Psoas muscle (tissue), 8 donors: ENCODE data around the gene TIMP2. TPM values are rescaled to one million over a fixed set of nuclear protein-coding genes. Genes with fewer than 3 reads are reported as not detected.

Source experiments
- ATAC-seq, 4 donors: fragments of 200-7000 bp; cut with Tn5 transposase; one replicate each; pipeline ENCODE4 v1.9.1; 2020; ENCODE audit warnings: moderate library complexity in 3 of 4, mild to moderate bottlenecking in 2 of 4
- DNase-seq, 2 donors: peaks; one replicate each; pipeline ENCODE4 v3.0.0-alpha.2; 2020
- H3K27ac ChIP-seq: fragments of 200-600 bp; one replicate; pipeline ENCODE4 v1.8.0; 2022
- H3K27me3 ChIP-seq, 3 donors: fragments of 200-600 bp in 1 of 3; one replicate each; pipeline versions ENCODE4 v1.6.1 to v1.8.0; 2013 to 2022; ENCODE audit warnings: low read length in 2 of 3, mild to moderate bottlenecking in 2 of 3, moderate library complexity in 1 of 3; ENCODE audit not compliant: insufficient read depth in 3 of 3
- H3K36me3 ChIP-seq, 2 donors: fragments of 200-600 bp in 1 of 2; one replicate each; pipeline versions ENCODE4 v1.6.1 to v1.8.0; 2013 to 2022; ENCODE audit warnings: low read depth in 1 of 2, mild to moderate bottlenecking in 1 of 2, moderate library complexity in 1 of 2; ENCODE audit not compliant: insufficient read depth in 1 of 2
- H3K4me1 ChIP-seq: fragments of 200-600 bp; one replicate; pipeline ENCODE4 v1.8.0; 2022
- H3K4me3 ChIP-seq: fragments of 200-600 bp; one replicate; pipeline ENCODE4 v1.8.0; 2022; ENCODE audit warnings: mild to moderate bottlenecking
- H3K9me3 ChIP-seq: fragments of 200-600 bp; one replicate; pipeline ENCODE4 v1.8.0; 2022
- CTCF ChIP-seq: fragments of 200-600 bp; IDR thresholded peaks from one replicate; pipeline ENCODE4 v1.8.0; 2022; ENCODE audit warnings: antibody characterized with exemption
- WGBS, 3 donors: extraction: QIAGEN DNeasy Blood & Tissue Kit; methylation state at CpG; one replicate each; pipeline versions ENCODE4 v1.1.6 to v1.1.7; 2013; 5-methylcytosine and 5-hydroxymethylcytosine counted together
- intact Hi-C, 2 donors: fragments of 100-400 bp; cut with DNase I; formaldehyde crosslinking; loops; one replicate each; pipeline versions ENCODE4 v1.11.0 to v1.14.2; 2022
- polyA plus RNA-seq, 3 donors: library from polyadenylated mRNA; stranded (reverse); fragments of 200-250 nt; gene quantifications; one replicate each; pipeline ENCODE4 v1.2.3, GENCODE V29; 2013
- total RNA-seq, 4 donors: library from RNA; stranded (reverse); fragmentation: NEBNext Ultra II Directional in 2 of 4; extraction: Animal tissue kit (Norgen Biotek cat#: 25700) in 2 of 4; gene quantifications; one replicate each; pipeline versions ENCODE4 v1.2.1 to v1.2.4, GENCODE V29; 2021 to 2023
- donor health status: healthy with polysubstance abuse.
- donor health status: DM: no; HTN: no; CAD: no; lungs with moderate emphysema.
- donor health status: Bipolar disorder and iron deficiency.
- donor health status: healthy.
- donor health status: DM: yes; HTN: yes; CAD: no.
- donor health status: DM: no; HTN: no; CAD: no.
- donor health status: DM: no; HTN: no; CAD: no.
- donor health status: DM: yes; HTN: yes; CAD: no.

TIMP2 gene
- total and polyA plus RNA-seq, 7 donors: 10.3 to 53.6 (median 18.5) TPM

DNA sequence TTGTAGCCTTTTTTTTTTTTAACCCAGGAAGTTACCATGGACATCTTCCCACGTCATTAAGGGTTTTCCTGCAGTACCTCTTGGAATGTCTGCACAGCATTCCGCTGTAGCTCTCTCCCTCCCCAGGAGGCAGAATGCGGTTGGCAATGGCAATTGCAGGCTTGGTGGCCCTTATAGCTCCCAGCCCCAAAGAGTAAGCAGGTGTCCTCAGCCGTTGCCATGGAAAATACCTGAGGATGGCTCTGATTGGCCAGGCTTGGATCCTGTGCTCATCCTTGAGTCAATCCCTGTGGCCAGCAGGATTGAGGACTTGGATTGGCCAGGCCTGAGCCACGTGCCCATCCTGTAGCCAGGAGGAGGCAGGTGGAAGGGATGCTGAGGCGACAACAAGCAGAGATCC lies 15.5 kb upstream of the TIMP2 start:
- ATAC-seq: no peak
- TF ChIP-seq CTCF: no peak
- 75 to 82% (median 81%) methylated on average over 6 of the region's 6 CpGs for WGBS, 3 donors

GRCh38 chr17:78940258-78940657 lies 15.1 kb upstream of the TIMP2 start:
- ATAC-seq (no peak), DNase-seq (no peak)
- Histone ChIP-seq H3K27ac (no peak overlapping the region), H3K4me1 (peaks cover 22% of the 10 kb centered on the region), H3K4me3 (no peak overlapping the region), H3K27me3 (peaks cover 0 to 8% (median 0%) of the 10 kb centered on the region in 3 donors), H3K36me3 (no peaks in the 10 kb centered on the region), H3K9me3 (no peaks in the 10 kb centered on the region)
- TF ChIP-seq CTCF: no peak
- intact Hi-C loops: no loop called here
- WGBS, 3 donors: 72 to 85% (median 80%) methylated on average over 5 of the region's 5 CpGs

More for the DNA sequence above, 15.5 kb upstream of the TIMP2 start:
- intact Hi-C loops: no loop called here
- no peaks in the 10 kb centered on the region for H3K36me3 ChIP-seq
- H3K9me3 ChIP-seq: no peaks in the 10 kb centered on the region
- H3K4me3 ChIP-seq: no peak overlapping the region
- H3K27ac ChIP-seq: no peak overlapping the region
- H3K4me1 ChIP-seq: peaks cover 17% of the 10 kb centered on the region
- H3K27me3 ChIP-seq: peaks cover 0 to 10% (median 0%) of the 10 kb centered on the region in 3 donors
- no peak for DNase-seq

DNA sequence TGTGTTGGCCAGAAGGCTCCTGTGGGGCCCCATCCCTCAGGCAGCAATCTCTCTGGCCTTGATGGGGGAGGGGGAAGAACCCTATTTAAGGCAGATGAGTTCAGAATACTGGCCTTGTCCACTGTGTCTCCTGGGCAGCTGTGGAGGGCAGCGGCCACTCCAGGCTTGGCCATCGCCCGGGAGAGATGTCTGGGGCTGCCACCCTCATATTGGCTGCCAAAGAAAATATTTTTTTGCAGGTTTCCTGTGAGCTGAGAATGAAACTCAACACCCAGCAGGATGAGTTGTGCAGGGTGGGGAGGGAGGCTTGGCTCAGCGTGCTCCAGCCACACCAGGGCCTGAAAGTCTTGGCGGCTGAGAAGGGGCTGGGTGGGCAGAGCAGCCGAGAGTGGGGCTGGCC lies 14.4 kb upstream of the TIMP2 start:
- 23 to 41% (median 32%) methylated on average over 6 of the region's 6 CpGs for WGBS, 3 donors
- DNase-seq: no peak
- intact Hi-C loops: no loop called here
- peaks cover 0 to 1% (median 0%) of the 10 kb centered on the region in 3 donors for H3K27me3 ChIP-seq
- peak in 3 of 4 donors; percentile 47 to 68 (median 63) for ATAC-seq
- no peak overlapping the region for H3K27ac ChIP-seq
- H3K9me3 ChIP-seq: no peaks in the 10 kb centered on the region
- H3K4me3 ChIP-seq: no peak overlapping the region
- H3K4me1 ChIP-seq: peaks cover 28% of the 10 kb centered on the region
- H3K36me3 ChIP-seq: no peaks in the 10 kb centered on the region
- no peak for TF ChIP-seq CTCF

DNA sequence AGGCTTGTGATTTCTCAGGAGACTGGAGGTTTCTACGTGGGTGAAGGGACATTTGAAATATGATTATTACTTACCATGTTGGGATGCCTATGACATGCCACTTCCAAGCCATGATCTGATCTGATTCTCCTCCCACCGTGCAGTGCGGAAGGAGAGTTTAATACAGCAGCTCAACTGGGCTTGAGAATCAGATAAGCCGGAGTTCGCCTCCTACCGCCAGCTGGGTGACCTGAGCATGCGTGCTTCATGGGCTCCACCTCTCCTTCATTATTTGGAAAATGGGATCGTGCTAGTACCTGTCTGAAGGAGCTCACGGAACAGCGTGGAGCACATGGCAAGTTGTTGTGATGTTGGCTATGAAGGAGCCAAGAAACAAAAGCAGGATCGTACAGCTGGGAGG lies 12.4 kb upstream of the TIMP2 start:
- TF ChIP-seq CTCF: no peak
- no peaks in the 10 kb centered on the region for H3K9me3 ChIP-seq
- DNase-seq (no peak), ATAC-seq (no peak)
- 82 to 84% (median 84%) methylated on average over 11 of the region's 11 CpGs for WGBS, 3 donors
- H3K36me3 ChIP-seq: no peaks in the 10 kb centered on the region
- no peak overlapping the region for H3K4me3 ChIP-seq
- H3K4me1 ChIP-seq: peaks cover 47% of the 10 kb centered on the region
- no peaks in the 10 kb centered on the region for H3K27me3 ChIP-seq
- H3K27ac ChIP-seq: no peak overlapping the region
- intact Hi-C loops: no loop called here
